Measurements from ENCODE around the gene GALNT2. TPM values are rescaled to one million over a fixed set of nuclear protein-coding genes. Genes with fewer than 3 reads are reported as not detected.

The GALNT2 gene
- total and polyA plus RNA-seq, 2 experiments from 2014 or later = 17.8 to 48.3 TPM

- no peak for TF ChIP-seq ZNF462 (CRISPR knock-in tag; IDR thresholded peaks at IDR 0.05)
- TF ChIP-seq CREB1 (CRISPR knock-in tag; IDR thresholded peaks at IDR 0.05; ENCODE audit: low read depth) = no peak
- TF ChIP-seq REST (IDR thresholded peaks at IDR 0.05; ENCODE audit: unreplicated experiment) = no peak
- TF ChIP-seq CTCF (conservative IDR thresholded peaks at IDR 0.05; ENCODE audit: low read depth in 2 of 2) = no peak
These were observed 1.5 kb upstream of the GALNT2 start (continued) for GRCh38 chr1:230065571-230065970.

Data from GM23338 (cell line).